Trophoblast cell (in vitro differentiated cells and primary cell): ENCODE data around the gene C1orf53.

Source experiments
- DNase-seq, 2 donors: peaks; one replicate each; pipeline ENCODE4 v3.0.0-alpha.2; 2016
- H2AFZ ChIP-seq: 2 replicates; pipeline ENCODE4 v1.6.1; 2013; ENCODE audit warnings: low read length, moderate library complexity, mild to moderate bottlenecking; ENCODE audit not compliant: insufficient read depth, poor library complexity
- H2AK5ac ChIP-seq: 2 replicates; pipeline ENCODE4 v1.6.1; 2013; ENCODE audit warnings: mild to moderate bottlenecking, low read length
- H2BK120ac ChIP-seq: 2 replicates; pipeline ENCODE4 v1.6.1; 2013; ENCODE audit warnings: low read length, mild to moderate bottlenecking, moderate library complexity; ENCODE audit not compliant: insufficient read depth, poor library complexity
- H2BK12ac ChIP-seq: 2 replicates; pipeline ENCODE4 v1.6.1; 2013; ENCODE audit warnings: mild to moderate bottlenecking, low read length, moderate library complexity
- H2BK5ac ChIP-seq: 2 replicates; pipeline ENCODE4 v1.6.1; 2013; ENCODE audit warnings: low read length, low read depth, moderate library complexity, mild to moderate bottlenecking; ENCODE audit not compliant: poor library complexity
- H3K14ac ChIP-seq: 2 replicates; pipeline ENCODE4 v1.6.1; 2013; ENCODE audit warnings: mild to moderate bottlenecking, low read length
- H3K18ac ChIP-seq: 2 replicates; pipeline ENCODE4 v1.6.1; 2013; ENCODE audit warnings: mild to moderate bottlenecking, low read length
- H3K23ac ChIP-seq: 2 replicates; pipeline ENCODE4 v1.6.1; 2013; ENCODE audit warnings: low read length
- H3K27ac ChIP-seq: 2 replicates; pipeline ENCODE4 v1.5.1; 2013; ENCODE audit warnings: low read depth, mild to moderate bottlenecking, inconsistent platforms, low read length, moderate library complexity
- H3K27me3 ChIP-seq: 2 replicates; pipeline ENCODE4 v1.6.1; 2013; ENCODE audit warnings: inconsistent platforms, mild to moderate bottlenecking, low read length, moderate library complexity; ENCODE audit not compliant: insufficient read depth
- H3K36me3 ChIP-seq, 2 experiments: 1 replicate in 1 of 2; 2 replicates in 1 of 2; pipeline ENCODE4 v1.6.1; 2013; ENCODE audit warnings: low read length in 2 of 2, mild to moderate bottlenecking in 2 of 2, moderate library complexity in 1 of 2; ENCODE audit not compliant: insufficient read depth in 2 of 2, control insufficient read depth in 1 of 2
- H3K4ac ChIP-seq: 2 replicates; pipeline ENCODE4 v1.6.1; 2013; ENCODE audit warnings: low read depth, mild to moderate bottlenecking, low read length, moderate library complexity
- H3K4me1 ChIP-seq, 2 experiments: 1 replicate in 1 of 2; 2 replicates in 1 of 2; pipeline ENCODE4 v1.6.1; 2013; ENCODE audit warnings: low read length in 2 of 2, mild to moderate bottlenecking in 2 of 2, moderate library complexity in 1 of 2; ENCODE audit not compliant: insufficient read depth in 2 of 2, control insufficient read depth in 1 of 2
- H3K4me2 ChIP-seq: 2 replicates; pipeline ENCODE4 v1.6.1; 2013; ENCODE audit warnings: inconsistent platforms, mild to moderate bottlenecking, low read length, moderate library complexity
- H3K4me3 ChIP-seq: 2 replicates; pipeline ENCODE4 v1.5.1; 2013; ENCODE audit warnings: mild to moderate bottlenecking, low read depth, low read length, inconsistent platforms
- H3K79me1 ChIP-seq: one replicate; pipeline ENCODE4 v1.6.1; 2013; ENCODE audit warnings: low read length
- H3K79me2 ChIP-seq: 2 replicates; pipeline ENCODE4 v1.6.1; 2013; ENCODE audit warnings: low read length, mild to moderate bottlenecking; ENCODE audit not compliant: control insufficient read depth, insufficient read depth, poor library complexity
- H3K9ac ChIP-seq: 2 replicates; pipeline ENCODE4 v1.6.1; 2013; ENCODE audit warnings: mild to moderate bottlenecking, low read length
- H3K9me3 ChIP-seq: 2 replicates; pipeline ENCODE4 v1.6.1; 2013; ENCODE audit warnings: low read depth, mild to moderate bottlenecking, control low read depth, inconsistent platforms, low read length; ENCODE audit not compliant: insufficient read depth
- H4K12ac ChIP-seq: 2 replicates; pipeline ENCODE4 v1.6.1; 2013; ENCODE audit warnings: low read depth, mild to moderate bottlenecking, low read length, moderate library complexity
- H4K8ac ChIP-seq: 2 replicates; pipeline ENCODE4 v1.6.1; 2013; ENCODE audit warnings: low read depth, mild to moderate bottlenecking, low read length, moderate library complexity
- H4K91ac ChIP-seq: one replicate; pipeline ENCODE4 v1.6.1; 2013; ENCODE audit warnings: low read depth, mild to moderate bottlenecking, low read length, moderate library complexity
- WGBS: extraction: QIAGEN DNeasy Blood & Tissue Kit; methylation state at CpG from one replicate; pipeline ENCODE4 v1.1.7; 2013; ENCODE audit warnings: missing lambda C conversion rate; ENCODE audit not compliant: insufficient read length, insufficient coverage; ENCODE audit errors: extremely low coverage; 5-methylcytosine and 5-hydroxymethylcytosine counted together

C1orf53 gene

GRCh38 chr1:197916500-197916983, 14.1 kb downstream of the C1orf53 start:
- H4K12ac ChIP-seq: no peak overlapping the region
- peaks cover 95% of the 10 kb centered on the region for H3K27me3 ChIP-seq
- no peak overlapping the region for H3K23ac ChIP-seq
- H3K4me3 ChIP-seq: no peak overlapping the region
- no peak overlapping the region for H2BK120ac ChIP-seq
- no peaks in the 10 kb centered on the region for H3K79me1 ChIP-seq
- DNase-seq: peak in 1 of 2 donors; percentile 17
- no peak overlapping the region for H3K14ac ChIP-seq
- no peak overlapping the region for H3K9ac ChIP-seq
- no peak overlapping the region for H3K4ac ChIP-seq
- no peak overlapping the region for H3K18ac ChIP-seq
- no peaks in the 10 kb centered on the region for H3K79me2 ChIP-seq
- peaks cover 5% of the 10 kb centered on the region for H3K9me3 ChIP-seq
- H2AK5ac ChIP-seq: no peak overlapping the region
- peaks cover 5 to 9% of the 10 kb centered on the region in 2 experiments for H3K4me1 ChIP-seq
- H3K4me2 ChIP-seq: no peak overlapping the region
- H2AFZ ChIP-seq: no peak overlapping the region
- H3K36me3 ChIP-seq: no peaks in the 10 kb centered on the region
- H4K91ac ChIP-seq: no peak overlapping the region
- no peak overlapping the region for H3K27ac ChIP-seq
- H2BK5ac ChIP-seq: no peak overlapping the region
- H4K8ac ChIP-seq: no peak overlapping the region
- H2BK12ac ChIP-seq: no peak overlapping the region
- WGBS: no CpG with 5 or more reads among the region's 11 CpGs

DNA sequence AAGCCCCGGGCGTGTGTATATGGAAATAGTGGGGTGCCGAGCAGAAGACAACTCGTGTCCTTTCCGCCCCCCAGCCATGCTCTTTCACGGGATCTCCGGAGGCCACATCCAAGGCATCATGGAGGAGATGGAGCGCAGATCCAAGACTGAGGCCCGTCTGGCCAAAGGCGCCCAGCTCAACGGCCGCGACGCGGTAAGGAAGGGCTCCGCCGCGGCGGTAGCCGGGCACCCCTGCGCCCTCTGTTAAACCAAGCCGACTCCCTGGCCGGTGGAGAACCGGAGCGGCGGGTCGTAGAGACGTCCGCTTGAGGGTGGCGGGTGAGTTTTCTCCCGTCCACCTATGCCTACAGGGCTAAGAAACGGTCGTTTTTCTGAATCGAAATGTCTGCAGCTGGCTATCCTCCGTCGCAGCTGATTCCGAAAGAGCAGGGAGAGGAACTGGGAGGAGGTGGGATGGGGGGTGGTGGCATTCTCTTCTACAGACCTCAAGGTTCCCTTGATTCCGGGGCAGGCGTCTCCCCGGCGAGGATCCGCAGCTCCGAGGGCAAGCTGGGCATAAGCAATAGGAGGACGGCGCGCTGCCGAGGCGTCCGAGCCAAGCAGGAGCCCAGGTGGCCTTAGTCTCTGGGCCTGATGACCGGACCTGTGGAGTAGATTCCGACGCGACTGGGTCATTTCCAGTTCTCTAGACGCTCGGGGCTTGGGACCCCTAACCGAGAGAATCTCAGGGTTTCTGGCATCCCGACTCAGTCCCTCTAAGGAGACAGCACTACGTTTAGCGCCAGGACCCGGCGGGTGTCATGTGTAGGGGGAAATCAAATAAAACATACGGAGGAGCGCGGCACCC, 15.6 kb downstream of the C1orf53 start:
- no peak overlapping the region for H2BK12ac ChIP-seq
- no CpG with 5 or more reads among the region's 64 CpGs for WGBS

GRCh38 chr1:197918807-197919345, 16.4 kb downstream of the C1orf53 start:
- Histone ChIP-seq H3K79me1 (no peaks in the 10 kb centered on the region), H2BK120ac (no peak overlapping the region), H3K27me3 (peaks cover 81% of the 10 kb centered on the region), H3K27ac (no peak overlapping the region), H4K91ac (no peak overlapping the region), H2BK12ac (no peak overlapping the region), H2AK5ac (no peak overlapping the region), H3K4me2 (no peak overlapping the region), H4K12ac (no peak overlapping the region), H3K36me3 (no peaks in the 10 kb centered on the region), H3K9ac (no peak overlapping the region), H3K4me3 (no peak overlapping the region), H3K4ac (no peak overlapping the region), H3K9me3 (peaks cover 5% of the 10 kb centered on the region), H2AFZ (no peak overlapping the region), H2BK5ac (no peak overlapping the region), H3K4me1 (peaks cover 5 to 10% of the 10 kb centered on the region in 2 experiments), H3K14ac (no peak overlapping the region), H3K79me2 (no peaks in the 10 kb centered on the region), H4K8ac (no peak overlapping the region), H3K23ac (no peak overlapping the region), H3K18ac (no peak overlapping the region)
- DNase-seq: no peak
- WGBS: no CpG with 5 or more reads among the region's 16 CpGs

More for the DNA sequence above, 15.6 kb downstream of the C1orf53 start:
- no peak overlapping the region for H3K4ac ChIP-seq
- peak overlapping the region; percentile 7 for H3K4me2 ChIP-seq
- no peak overlapping the region for H2BK5ac ChIP-seq
- no peak overlapping the region for H3K18ac ChIP-seq
- no peak overlapping the region for H4K8ac ChIP-seq
- H3K4me1 ChIP-seq: peaks cover 5 to 10% of the 10 kb centered on the region in 2 experiments
- no peak overlapping the region for H2BK120ac ChIP-seq
- H3K27ac ChIP-seq: no peak overlapping the region
- H3K9me3 ChIP-seq: peaks cover 5% of the 10 kb centered on the region
- H3K79me2 ChIP-seq: no peaks in the 10 kb centered on the region
- no peak overlapping the region for H3K23ac ChIP-seq
- no peak overlapping the region for H2AK5ac ChIP-seq
- H3K79me1 ChIP-seq: no peaks in the 10 kb centered on the region
- no peak overlapping the region for H3K9ac ChIP-seq
- H4K12ac ChIP-seq: no peak overlapping the region
- H3K4me3 ChIP-seq: no peak overlapping the region
- no peak overlapping the region for H3K14ac ChIP-seq
- no peak overlapping the region for H4K91ac ChIP-seq
- no peaks in the 10 kb centered on the region for H3K36me3 ChIP-seq
- H2AFZ ChIP-seq: peak overlapping the region; percentile 25
- H3K27me3 ChIP-seq: peaks cover 87% of the 10 kb centered on the region
- no peak for DNase-seq

GRCh38 chr1:197919346-197920066, 17.1 kb downstream of the C1orf53 start:
- no peaks in the 10 kb centered on the region for H3K79me1 ChIP-seq
- H3K4ac ChIP-seq: no peak overlapping the region
- H3K36me3 ChIP-seq: no peaks in the 10 kb centered on the region
- peaks cover 75% of the 10 kb centered on the region for H3K27me3 ChIP-seq
- H3K9ac ChIP-seq: no peak overlapping the region
- no peak overlapping the region for H4K91ac ChIP-seq
- H3K9me3 ChIP-seq: peaks cover 5% of the 10 kb centered on the region
- no peak overlapping the region for H3K4me3 ChIP-seq
- H2AK5ac ChIP-seq: no peak overlapping the region
- no peak overlapping the region for H3K18ac ChIP-seq
- no CpG with 5 or more reads among the region's 35 CpGs for WGBS
- no peak overlapping the region for H4K12ac ChIP-seq
- no peak overlapping the region for H2BK120ac ChIP-seq
- DNase-seq: no peak
- peaks cover 5 to 10% of the 10 kb centered on the region in 2 experiments for H3K4me1 ChIP-seq
- H2BK12ac ChIP-seq: no peak overlapping the region
- no peak overlapping the region for H3K4me2 ChIP-seq
- peak overlapping the region; percentile 62 for H3K23ac ChIP-seq
- H2AFZ ChIP-seq: no peak overlapping the region
- no peak overlapping the region for H3K14ac ChIP-seq
- H2BK5ac ChIP-seq: no peak overlapping the region
- no peaks in the 10 kb centered on the region for H3K79me2 ChIP-seq
- no peak overlapping the region for H3K27ac ChIP-seq
- H4K8ac ChIP-seq: no peak overlapping the region
